ENCODE measurements around the gene ANKRD13B.

The ANKRD13B gene

GRCh38 chr17:29568331-29569244 is 24.3 kb upstream of the ANKRD13B start, which contains the start of gene TP53I13:
Gene TP53I13 (plus strand): TSS chr17:29568701. CDS start chr17:29568759, 58 bp downstream.
- no peak for DNase-seq (ENCODE audit: extremely low spot score, insufficient read length, low read depth)
- peak; percentile 84 for FAIRE-seq

DNA sequence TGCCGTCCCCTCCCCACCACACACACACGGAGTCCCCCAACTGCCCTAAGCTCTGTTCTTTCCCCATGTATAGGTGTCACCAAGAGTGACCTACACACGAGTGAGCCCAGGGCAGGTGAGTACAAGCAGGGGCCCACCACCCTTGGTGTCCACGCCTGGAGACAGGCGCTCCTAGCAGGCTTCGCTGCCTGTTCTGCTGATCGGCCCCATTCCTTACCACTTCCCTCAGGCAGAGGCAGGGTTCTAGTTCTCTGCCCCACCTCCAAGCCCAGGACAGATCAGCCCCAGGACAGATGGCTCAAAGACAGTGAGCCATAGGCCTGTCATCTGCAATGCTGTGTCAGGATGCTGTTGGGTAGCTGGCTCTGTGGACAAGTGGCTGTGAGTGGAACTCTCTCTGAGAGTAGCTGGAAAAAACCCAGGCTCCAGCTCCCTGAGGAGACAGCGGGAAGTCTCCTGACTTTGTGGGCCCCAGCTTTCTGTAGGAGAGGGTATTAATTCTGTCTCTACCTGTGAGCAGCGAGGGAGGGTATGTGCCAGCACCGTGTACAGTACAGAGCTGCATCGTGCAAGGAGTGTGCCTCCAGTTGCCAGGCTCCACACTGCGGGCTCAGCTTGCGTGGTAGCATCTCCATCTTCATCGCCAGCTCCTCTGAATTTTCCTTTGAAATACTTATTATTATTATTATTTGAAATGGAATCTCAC is 23.5 kb upstream of the ANKRD13B start:
- FAIRE-seq (no peak), DNase-seq (ENCODE audit: extremely low spot score, insufficient read length, low read depth) (no peak)

GRCh38 chr17:29570521-29570920 is 22.4 kb upstream of the ANKRD13B start:
- FAIRE-seq (no peak), DNase-seq (ENCODE audit: extremely low spot score, insufficient read length, low read depth) (no peak)

DNA sequence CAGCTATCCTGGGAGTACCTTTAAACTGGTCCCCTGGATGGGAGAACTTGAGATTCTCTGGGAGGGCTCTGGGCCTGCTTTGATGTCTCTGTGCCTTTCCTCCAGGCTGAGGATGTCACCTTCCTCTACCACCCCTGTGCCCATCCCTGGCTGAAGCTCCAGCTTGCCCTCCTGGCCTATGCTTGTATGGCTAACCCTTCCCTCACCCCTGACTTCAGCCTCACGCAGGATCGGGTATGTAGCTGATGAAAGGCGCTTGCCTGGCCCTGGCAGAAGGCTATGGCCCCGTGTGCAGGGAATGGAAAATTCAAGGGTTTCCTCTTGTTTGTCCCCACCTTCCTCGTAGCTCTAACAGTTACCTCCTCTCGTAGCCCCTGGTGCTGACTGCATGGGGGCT is 21.4 kb upstream of the ANKRD13B start:
- no peak for DNase-seq (ENCODE audit: extremely low spot score, insufficient read length, low read depth)
- no peak for FAIRE-seq

DNA sequence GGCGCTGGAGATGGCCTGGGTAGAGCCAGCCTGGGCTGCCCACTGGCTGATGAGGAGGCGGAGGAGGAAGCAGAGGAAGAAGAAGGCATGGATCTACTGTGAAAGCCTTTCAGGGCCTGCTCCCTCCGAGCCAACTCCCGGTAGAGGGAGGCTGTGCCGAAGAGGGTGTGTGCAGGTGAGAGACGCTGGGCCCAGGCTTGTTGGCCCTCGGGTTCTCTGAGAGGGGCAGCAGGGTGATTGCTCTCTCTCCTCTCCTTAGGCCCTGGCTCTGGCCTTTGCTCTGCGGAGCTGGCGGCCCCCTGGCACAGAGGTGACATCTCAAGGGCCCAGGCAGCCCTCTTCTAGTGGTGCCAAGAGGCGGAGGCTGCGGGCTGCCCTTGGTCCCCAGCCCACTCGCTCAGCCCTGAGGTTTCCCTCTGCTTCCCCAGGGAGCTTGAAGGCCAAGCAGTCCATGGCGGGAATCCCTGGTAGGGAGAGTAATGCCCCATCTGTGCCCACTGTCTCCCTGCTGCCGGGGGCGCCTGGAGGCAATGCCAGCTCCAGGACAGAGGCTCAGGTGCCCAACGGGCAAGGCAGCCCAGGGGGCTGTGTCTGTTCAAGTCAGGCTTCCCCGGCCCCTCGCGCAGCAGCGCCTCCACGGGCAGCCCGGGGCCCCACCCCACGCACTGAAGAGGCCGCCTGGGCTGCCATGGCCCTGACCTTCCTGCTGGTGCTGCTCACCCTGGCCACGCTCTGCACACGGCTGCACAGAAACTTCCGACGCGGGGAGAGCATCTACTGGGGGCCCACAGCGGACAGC is 20.9 kb upstream of the ANKRD13B start:
- DNase-seq (ENCODE audit: extremely low spot score, insufficient read length, low read depth) = no peak

DNA sequence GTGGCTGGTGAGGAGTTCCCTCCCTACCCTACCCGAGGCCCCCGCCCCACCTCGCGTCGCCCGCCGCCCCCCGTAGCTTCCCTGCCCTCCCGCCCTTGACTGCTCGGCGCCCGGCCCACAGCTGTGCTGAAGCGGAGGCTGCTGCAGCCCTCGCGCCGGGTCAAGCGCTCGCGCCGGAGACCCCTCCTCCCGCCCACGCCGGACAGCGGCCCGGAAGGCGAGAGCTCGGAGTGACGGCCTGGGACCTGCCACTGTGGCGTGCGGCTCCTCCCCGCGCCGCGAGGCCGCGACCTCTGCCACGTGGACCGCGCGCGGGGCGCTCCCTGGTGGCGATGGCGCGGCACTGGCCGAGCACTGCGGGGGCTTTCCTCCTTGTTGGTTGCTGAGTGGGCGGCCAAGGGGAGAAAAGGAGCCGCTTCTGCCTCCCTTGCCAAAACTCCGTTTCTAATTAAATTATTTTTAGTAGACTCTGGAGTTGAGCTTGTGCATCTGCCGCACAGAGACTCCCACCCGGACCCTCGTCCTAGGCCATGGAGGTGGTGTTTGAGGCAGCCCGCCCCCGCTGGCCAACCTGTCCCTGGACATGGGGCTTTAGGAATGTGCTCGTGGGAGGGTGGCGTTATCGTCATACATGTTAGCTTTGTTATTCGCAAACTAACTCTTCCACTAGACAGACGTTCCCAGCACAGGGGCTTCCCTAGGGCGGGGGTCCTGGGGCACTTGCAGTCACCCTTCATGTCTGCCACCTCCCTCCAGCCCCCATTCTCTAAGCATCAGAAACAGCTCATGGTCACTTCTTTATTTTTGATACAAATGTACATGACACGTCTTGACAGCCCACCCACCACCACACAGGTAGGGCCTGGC is 20.0 kb upstream of the ANKRD13B start:
- no peak for DNase-seq (ENCODE audit: extremely low spot score, insufficient read length, low read depth)
- FAIRE-seq = no peak

More for the DNA sequence above, 20.9 kb upstream of the ANKRD13B start:
- FAIRE-seq = no peak

GRCh38 chr17:29573558-29573869 is 19.4 kb upstream of the ANKRD13B start:
- no peak for FAIRE-seq

DNA sequence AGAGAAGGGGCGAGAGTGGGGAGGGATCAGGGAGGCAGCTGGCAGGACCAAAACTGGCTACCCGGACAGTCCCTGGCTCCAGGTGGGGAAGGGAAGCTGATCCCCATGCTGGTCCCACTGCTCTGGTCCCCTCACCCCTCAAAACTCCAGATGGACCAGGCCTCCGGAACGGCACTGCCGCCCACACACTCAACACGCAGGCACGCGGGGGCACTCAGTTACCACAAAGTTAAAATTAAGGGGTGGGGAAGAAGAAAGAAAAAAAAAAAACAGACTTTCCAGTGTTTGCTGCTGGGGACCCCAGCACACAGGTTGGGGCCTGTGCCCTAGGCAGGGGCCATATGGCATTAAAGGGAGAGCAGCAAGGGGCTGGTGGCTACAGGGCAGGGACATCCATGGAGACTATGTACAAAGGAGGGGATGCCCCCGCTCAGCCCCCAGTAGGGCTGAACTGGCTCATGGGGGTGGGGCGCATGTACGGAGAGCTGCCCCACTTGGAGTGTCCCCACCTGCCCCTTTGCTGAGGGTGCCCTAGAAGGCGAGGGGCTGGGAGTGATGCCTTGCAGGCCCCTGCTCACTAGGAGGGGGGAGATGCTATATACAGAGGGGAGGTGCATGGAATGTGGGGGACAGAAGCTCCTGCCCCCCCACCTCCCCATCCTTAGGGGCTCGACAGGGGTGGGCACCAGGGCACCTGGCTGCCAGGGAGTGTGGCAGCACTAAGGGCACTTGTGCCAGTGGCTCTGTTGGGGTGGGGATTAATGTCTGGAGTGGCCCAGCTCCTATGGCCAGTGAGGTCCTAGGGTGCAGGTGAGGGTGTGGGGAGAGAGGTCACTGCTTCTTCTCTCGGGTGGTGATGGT is 18.8 kb upstream of the ANKRD13B start:
- no peak for DNase-seq (ENCODE audit: extremely low spot score, insufficient read length, low read depth)
- FAIRE-seq = no peak

More at GRCh38 chr17:29573558-29573869, 19.4 kb upstream of the ANKRD13B start:
- DNase-seq (ENCODE audit: extremely low spot score, insufficient read length, low read depth) = no peak

DNA sequence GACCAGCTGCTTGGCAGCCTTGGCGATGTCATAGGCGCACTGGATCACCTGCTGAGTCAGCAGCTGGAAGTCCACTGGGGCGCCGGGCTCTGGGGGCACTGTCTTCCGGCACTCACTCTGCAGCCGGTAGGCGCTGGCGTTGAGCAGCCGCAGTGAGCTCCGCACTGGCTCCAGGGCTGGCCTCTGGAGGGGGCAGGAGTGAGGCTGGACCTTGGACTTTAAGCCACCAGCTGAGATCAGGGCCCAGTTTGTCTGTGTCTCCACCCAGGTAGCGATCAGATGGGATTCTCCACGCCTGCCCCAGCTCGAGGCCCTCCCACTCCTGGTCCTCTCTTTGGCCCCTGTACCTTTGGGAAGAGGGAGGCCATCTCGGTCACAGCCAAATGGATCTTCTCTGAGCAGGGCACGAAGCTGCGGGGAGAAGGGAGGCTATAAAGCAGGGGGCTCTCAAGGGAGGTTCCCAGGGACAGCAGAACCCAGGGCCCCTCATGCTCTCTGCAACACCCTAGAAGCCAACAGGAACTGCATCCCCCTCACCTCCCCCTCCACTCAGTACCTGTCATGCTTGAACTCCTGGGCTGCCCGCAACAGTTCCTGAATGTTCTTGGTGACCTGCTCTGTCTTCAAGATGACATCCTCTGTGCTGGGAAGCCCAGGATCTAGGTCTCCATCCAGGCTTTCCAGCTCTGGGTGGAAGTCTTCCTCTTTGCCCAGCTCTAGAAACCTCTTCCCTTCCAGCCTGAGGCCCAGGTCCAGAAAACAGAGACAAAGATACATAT is 18.0 kb upstream of the ANKRD13B start:
- FAIRE-seq = no peak

GRCh38 chr17:29575511-29576213 is 17.3 kb upstream of the ANKRD13B start:
- FAIRE-seq = no peak
- DNase-seq (ENCODE audit: extremely low spot score, insufficient read length, low read depth) = no peak

More for the DNA sequence above, 18.0 kb upstream of the ANKRD13B start:
- DNase-seq (ENCODE audit: extremely low spot score, insufficient read length, low read depth) = no peak

- FAIRE-seq (no peak), DNase-seq (ENCODE audit: extremely low spot score, insufficient read length, low read depth) (no peak)
Measured at GRCh38 chr17:29576214-29577000, 16.5 kb upstream of the ANKRD13B start.

- no peak for FAIRE-seq
- no peak for DNase-seq (ENCODE audit: extremely low spot score, insufficient read length, low read depth)
Measured at GRCh38 chr17:29577001-29577370, 15.9 kb upstream of the ANKRD13B start.

GRCh38 chr17:29577385-29578211 is 15.3 kb upstream of the ANKRD13B start:
- no peak for DNase-seq (ENCODE audit: extremely low spot score, insufficient read length, low read depth)

DNA sequence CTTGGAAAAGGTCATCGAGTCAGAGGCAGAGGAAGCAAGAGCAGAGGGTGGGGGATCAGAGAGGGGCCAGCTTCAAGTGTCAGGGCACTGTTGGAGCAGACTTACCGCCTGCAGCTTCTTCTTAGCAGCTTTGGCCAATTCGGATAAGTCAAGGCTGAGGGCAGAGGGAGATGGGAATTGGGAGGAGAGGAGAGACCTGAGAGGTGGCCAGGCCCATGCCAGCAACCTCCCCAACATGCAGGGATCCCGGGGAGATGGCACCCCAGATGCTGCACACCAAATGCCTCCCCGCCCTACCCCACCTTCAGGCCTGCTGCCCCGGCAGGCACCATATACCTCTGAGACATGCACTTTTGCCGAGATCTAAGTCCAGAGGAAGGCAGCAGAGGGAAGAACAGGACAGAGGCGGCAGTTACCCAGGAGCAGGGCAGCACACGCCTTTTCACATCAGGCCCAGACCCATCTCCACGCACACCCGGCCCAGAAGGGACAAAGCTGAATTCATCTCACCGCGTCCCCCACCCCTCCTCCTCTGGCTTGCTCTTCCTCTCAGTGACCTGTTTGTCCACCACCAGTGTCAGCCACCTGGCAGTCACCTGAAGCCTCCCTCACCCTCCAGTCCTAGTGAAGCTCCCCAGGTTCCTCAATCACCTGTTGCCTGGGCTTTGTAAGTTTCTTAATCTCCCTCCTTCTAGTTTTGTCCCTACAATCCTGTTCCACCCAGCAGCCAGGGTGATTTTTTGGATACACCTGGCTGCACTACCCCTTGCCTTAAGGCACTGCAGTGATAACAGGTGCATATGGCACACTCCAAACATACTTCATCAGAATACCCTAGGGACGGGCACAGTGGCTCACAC is 14.1 kb upstream of the ANKRD13B start:
- DNase-seq (ENCODE audit: extremely low spot score, insufficient read length, low read depth) = no peak
- FAIRE-seq = no peak

More at GRCh38 chr17:29577385-29578211, 15.3 kb upstream of the ANKRD13B start:
- no peak for FAIRE-seq
